Spinal cord (tissue), 10 donors: ENCODE measurements around the gene CHSY1. TPM values are rescaled to one million over a fixed set of nuclear protein-coding genes. Genes with fewer than 3 reads are reported as not detected.

Experiments used
- DNase-seq, 6 donors: peaks; one replicate each; pipeline versions ENCODE4 v3.0.0 to v3.0.0-alpha.2; 2013 to 2015; ENCODE audit warnings: low spot score in 6 of 6, low read depth in 4 of 6
- H3K27ac ChIP-seq: one replicate; pipeline ENCODE4 v1.5.1; 2013; ENCODE audit warnings: low read depth, low read length, control low read depth
- H3K27me3 ChIP-seq: one replicate; pipeline ENCODE4 v1.6.1; 2013; ENCODE audit warnings: low read length; ENCODE audit not compliant: control insufficient read depth, insufficient read depth
- H3K36me3 ChIP-seq: one replicate; pipeline ENCODE4 v1.6.1; 2013; ENCODE audit warnings: low read length; ENCODE audit not compliant: control insufficient read depth, insufficient read depth
- H3K4me1 ChIP-seq: one replicate; pipeline ENCODE4 v1.6.1; 2013; ENCODE audit warnings: low read length; ENCODE audit not compliant: control insufficient read depth, insufficient read depth
- H3K4me3 ChIP-seq: one replicate; pipeline ENCODE4 v1.5.1; 2013; ENCODE audit warnings: low read depth, low read length, control low read depth
- H3K9me3 ChIP-seq: one replicate; pipeline ENCODE4 v1.6.1; 2013; ENCODE audit warnings: low read length; ENCODE audit not compliant: control insufficient read depth, insufficient read depth
- WGBS: methylation state at CpG from one replicate; pipeline ENCODE4 v1.1.5; 2013; ENCODE audit warnings: missing lambda C conversion rate; ENCODE audit not compliant: insufficient coverage; 5-methylcytosine and 5-hydroxymethylcytosine counted together
- polyA plus RNA-seq, 2 donors: library from polyadenylated mRNA; unstranded; fragments of 120-200 nt; gene quantifications; one replicate each; pipeline ENCODE4 v1.2.1, GENCODE V29; 2013; ENCODE audit not compliant: insufficient read length in 2 of 2
- total RNA-seq, 2 donors: library from RNA; depleted of rRNA in 1 of 2; stranded (reverse); fragments of 120-200 nt in 1 of 2; fragments of >200 nt in 1 of 2; gene quantifications; one replicate each; pipeline versions ENCODE4 v1.2.3 to v1.2.4, GENCODE V29; 2013 to 2014
- donor health status: healthy.

CHSY1 gene
- total and polyA plus RNA-seq, 4 donors = 28.2 to 67.3 (median 32.6) TPM

DNA sequence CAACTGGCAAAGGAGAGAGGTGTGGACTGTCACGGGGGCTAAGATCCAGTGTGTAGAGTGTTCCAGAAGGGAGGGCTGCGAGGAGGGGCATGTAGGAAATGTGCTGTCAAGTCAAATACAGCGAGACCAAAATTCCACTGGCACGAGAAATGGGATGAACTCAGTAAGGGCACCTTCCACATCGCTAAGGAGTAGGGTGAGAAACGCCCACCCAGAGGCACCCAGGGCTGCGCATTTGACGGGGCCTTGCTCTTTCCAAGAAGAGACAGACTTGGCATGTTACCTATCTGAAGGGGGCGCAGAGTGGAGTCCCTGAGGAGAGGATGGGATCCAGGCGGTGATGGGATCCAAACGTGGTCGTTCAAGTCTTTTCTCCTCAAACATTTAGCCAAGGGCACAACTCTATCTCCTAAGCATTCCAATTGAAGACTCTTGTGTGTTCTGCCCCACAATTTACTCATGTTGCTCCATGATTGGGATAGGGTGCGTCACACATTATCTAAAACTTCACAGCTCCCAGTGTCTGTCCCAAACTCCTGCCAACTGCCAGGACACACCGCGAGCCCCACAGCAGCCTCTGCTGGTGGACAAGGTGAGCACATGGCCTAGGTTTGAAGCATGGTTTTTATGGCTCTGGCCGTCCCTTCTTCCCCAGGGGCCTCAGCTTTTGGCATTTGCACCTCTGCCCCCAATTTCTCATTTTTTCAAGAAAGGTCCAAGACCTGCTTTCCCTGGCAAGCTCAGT, 17.8 kb upstream of the CHSY1 start:
- H3K27me3 ChIP-seq = no peaks in the 10 kb centered on the region
- no peak overlapping the region for H3K27ac ChIP-seq
- no peaks in the 10 kb centered on the region for H3K9me3 ChIP-seq
- no peak for DNase-seq
- H3K4me1 ChIP-seq = no peaks in the 10 kb centered on the region
- H3K36me3 ChIP-seq = peaks cover 51% of the 10 kb centered on the region
- no peak overlapping the region for H3K4me3 ChIP-seq
- 86% methylated on average over 14 of the region's 16 CpGs for WGBS

DNA sequence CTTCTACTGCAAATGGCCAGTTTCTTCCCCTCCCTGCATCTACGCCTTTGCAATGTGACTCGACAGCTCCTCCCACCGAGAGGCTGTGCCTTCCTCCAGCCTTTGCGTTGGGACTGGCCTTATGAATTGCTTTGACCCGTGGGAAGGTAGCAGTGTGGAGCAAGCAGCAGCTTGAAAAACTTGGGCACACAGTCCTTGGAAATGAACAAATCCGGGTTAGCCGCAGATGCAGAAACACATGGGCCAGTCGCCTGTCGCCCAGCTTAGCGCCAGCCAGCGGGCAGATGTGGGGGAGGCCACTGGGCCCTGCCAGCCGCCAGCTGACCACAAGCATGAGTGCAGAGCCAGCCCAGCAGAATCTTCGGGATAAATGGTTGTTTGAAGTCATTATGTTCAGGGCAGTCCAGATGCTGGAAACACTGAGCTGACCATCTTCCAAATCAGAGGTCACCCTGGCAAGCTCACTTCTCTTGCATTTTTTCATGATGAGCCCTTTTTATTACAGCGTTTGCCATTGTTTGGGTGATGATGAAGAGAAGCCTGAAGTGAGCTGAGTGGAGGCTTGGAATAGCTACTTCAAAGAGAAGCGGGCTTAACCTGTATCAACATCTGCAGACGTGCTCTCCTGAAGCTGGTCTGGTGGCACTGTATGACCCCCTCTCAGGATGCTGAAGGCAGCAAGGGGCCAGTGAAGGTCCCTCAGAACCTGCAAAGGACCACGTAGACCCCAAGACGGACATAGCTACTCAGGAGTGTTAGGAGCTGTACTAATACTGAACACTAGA, 15.7 kb upstream of the CHSY1 start:
- peaks cover 31% of the 10 kb centered on the region for H3K36me3 ChIP-seq
- H3K4me1 ChIP-seq = no peaks in the 10 kb centered on the region
- no peak overlapping the region for H3K27ac ChIP-seq
- no peak for DNase-seq
- H3K9me3 ChIP-seq = no peaks in the 10 kb centered on the region
- WGBS = 71% methylated on average over 18 of the region's 18 CpGs
- no peaks in the 10 kb centered on the region for H3K27me3 ChIP-seq
- H3K4me3 ChIP-seq = no peak overlapping the region

DNA sequence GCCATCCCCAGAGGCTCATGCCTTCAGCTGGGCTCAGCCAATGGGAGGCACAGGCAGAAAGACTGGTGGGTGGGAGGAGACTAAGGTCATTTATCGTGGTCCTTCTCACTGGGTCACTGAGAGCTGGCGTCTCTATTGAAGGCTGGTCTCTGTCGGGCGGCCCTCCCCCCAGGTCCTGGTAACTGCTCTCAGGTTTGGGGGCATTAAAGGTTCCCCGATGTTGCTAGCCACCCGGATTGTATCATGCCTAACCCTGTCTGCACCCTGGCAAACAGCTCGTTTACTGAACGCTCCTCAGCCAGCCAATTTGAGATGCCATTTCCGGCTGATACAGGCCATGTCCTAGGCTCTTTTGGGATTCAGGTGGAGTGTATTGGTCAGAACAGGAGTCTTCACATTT, 14.9 kb upstream of the CHSY1 start:
- no peak for DNase-seq
- Histone ChIP-seq H3K4me3 (no peak overlapping the region), H3K27me3 (no peaks in the 10 kb centered on the region), H3K27ac (no peak overlapping the region), H3K4me1 (no peaks in the 10 kb centered on the region), H3K9me3 (no peaks in the 10 kb centered on the region), H3K36me3 (peaks cover 28% of the 10 kb centered on the region)
- 62% methylated on average over 9 of the region's 9 CpGs for WGBS

DNA sequence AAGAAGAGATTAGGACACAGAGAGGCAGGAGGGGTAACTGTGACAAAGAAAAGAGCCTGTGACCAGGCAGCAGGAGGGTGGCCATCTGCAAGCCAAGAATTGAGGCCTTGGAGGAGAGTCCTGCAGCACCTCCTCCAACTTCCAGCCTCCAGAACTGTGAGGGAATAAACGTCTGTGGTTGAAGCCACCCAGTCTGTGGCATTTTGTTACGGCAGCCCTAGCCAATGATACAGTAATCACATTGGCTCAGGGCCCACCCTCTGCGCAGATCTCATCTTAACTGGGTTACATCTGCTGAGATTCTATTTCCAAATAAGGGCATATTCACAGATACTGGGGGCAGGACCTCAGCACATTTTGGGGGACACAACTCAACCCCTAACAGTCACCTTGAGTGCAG, 14.2 kb upstream of the CHSY1 start:
- no peaks in the 10 kb centered on the region for H3K9me3 ChIP-seq
- no peaks in the 10 kb centered on the region for H3K4me1 ChIP-seq
- H3K36me3 ChIP-seq = peaks cover 22% of the 10 kb centered on the region
- WGBS = 53% methylated on average over 3 of the region's 3 CpGs
- no peak overlapping the region for H3K27ac ChIP-seq
- H3K4me3 ChIP-seq = no peak overlapping the region
- DNase-seq = no peak
- no peaks in the 10 kb centered on the region for H3K27me3 ChIP-seq

DNA sequence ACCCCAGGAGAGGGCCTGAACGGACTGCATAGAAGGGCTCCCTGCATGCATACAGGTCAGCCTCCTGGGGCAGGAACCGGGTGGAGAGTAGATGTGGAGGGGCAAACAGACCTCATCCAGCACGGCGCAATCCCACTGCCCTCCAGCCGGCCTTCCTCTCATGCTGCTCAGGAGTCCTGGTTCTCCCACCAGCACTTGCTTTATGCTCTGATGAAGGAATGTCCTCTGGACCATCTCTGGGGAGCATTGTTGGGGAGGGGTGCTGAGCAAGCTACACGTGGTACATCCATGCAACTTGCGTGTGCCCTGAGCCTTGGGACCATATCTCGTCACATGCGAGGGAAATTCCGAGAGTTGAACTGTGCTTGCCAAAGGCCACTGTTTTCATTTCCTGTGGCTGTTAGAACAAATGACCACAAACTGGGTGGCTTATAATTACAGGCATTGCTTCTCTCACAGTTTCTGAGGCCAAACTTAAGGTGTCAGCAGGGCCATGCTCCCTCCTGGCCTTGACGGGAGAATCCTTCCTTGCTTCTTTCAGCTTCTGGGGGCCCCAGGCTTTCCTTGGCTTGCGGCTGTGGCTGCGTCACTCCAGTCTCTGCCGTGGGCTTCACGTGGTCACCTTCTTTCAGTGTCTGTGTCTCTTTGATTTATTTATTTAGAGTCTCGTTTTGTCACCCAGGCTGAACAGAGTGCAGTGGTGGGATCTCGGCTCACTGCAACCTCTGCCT, 13.2 kb upstream of the CHSY1 start:
- WGBS = 89% methylated on average over 15 of the region's 17 CpGs
- Histone ChIP-seq H3K4me1 (no peaks in the 10 kb centered on the region), H3K27me3 (no peaks in the 10 kb centered on the region), H3K9me3 (no peaks in the 10 kb centered on the region), H3K4me3 (no peak overlapping the region), H3K36me3 (peaks cover 12% of the 10 kb centered on the region), H3K27ac (no peak overlapping the region)
- no peak for DNase-seq

DNA sequence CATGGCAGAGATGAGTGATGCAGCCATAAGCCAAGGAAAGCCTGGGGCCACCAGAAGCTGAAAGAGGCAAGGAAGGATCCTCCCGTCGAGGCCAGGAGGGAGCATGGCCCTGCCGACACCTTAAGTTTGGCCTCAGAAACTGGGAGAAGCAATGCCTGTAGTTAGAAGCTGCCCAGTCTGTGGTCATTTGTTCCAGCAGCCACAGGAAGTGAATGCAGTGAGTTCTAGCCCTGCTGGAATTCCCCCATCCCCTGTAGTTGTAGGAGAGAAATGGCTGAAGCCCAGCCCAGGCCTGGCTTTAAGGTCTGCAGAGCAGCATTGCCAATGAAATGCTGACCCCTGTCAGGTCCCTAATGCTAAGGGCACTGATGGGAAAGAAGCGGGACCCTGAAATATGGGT, 12.2 kb upstream of the CHSY1 start:
- Histone ChIP-seq H3K9me3 (no peaks in the 10 kb centered on the region), H3K27me3 (no peaks in the 10 kb centered on the region), H3K27ac (no peak overlapping the region), H3K36me3 (peaks cover 3% of the 10 kb centered on the region), H3K4me1 (no peaks in the 10 kb centered on the region), H3K4me3 (no peak overlapping the region)
- DNase-seq = no peak
- WGBS = 100% methylated on average over 4 of the region's 4 CpGs

DNA sequence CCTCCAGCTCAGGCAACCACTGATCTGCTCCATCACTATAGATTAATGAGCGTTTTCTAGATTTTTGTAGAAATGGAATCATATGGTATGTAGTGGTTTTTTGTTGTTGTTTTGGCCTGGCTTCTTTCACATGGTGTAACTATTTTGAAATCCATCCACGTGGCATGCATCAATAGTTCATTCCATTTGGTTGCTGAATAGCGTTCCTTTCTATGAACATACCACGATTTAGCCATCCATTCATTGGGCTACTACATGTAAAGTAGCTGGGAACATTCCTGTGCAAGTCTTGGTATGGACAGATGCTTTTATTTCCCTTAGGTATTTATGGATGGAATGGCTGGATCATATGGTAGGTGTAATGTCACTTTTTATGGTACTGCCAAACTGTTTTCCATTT, 10.7 kb upstream of the CHSY1 start:
- no CpG with 5 or more reads among the region's 4 CpGs for WGBS
- no peak overlapping the region for H3K27ac ChIP-seq
- peaks cover 3% of the 10 kb centered on the region for H3K36me3 ChIP-seq
- no peak overlapping the region for H3K4me3 ChIP-seq
- H3K4me1 ChIP-seq = no peaks in the 10 kb centered on the region
- H3K27me3 ChIP-seq = no peaks in the 10 kb centered on the region
- DNase-seq = no peak
- H3K9me3 ChIP-seq = no peaks in the 10 kb centered on the region

DNA sequence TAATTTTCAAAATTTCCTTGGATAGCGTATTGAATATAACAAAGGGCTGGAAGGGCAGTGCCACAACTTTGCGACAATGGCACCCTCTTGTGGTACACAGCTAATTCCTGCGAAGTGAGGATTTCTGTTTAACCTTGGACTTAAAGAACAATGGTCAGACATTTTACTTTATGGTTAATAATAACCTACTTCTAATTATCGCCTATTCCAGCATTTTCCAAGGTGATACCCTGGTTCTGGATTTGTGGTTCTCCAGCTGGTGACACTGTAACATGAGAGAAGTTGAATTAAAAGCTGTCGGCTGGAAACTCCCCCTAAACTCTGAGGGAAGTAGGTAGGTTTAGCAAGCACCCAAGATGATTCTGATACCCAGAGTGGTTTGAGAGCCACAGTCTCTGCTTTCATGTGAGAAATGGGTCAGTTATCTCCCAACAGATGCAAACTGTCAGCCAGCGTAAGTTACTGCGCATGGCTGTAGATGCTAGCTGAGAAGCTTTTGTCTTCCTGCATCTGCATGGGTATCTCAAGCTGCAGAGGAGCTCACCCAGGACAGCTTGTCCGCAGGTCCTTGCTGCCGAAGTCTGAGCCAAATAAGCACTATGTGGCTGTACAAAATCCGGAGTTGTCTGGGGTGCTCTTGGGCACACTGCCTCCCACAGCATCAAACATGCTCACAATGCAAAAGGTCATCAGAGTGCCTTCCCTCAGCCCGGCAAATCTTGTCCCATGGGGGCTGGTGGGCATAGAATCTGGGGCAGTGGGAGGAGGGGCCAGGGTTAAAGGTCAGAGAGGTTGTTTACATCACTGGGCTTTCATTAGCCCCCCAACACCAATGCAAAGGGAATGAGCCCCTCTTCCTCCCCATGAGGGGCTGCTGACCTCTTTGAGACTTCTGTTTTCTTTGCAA, 6.6 kb upstream of the CHSY1 start:
- WGBS = 32% methylated on average over 4 of the region's 11 CpGs
- peak in 4 of 6 donors; percentile 57 to 94 (median 78) for DNase-seq
- H3K4me1 ChIP-seq = no peaks in the 10 kb centered on the region
- H3K36me3 ChIP-seq = no peaks in the 10 kb centered on the region
- H3K27ac ChIP-seq = no peak overlapping the region
- H3K27me3 ChIP-seq = no peaks in the 10 kb centered on the region
- H3K9me3 ChIP-seq = no peaks in the 10 kb centered on the region
- H3K4me3 ChIP-seq = no peak overlapping the region

DNA sequence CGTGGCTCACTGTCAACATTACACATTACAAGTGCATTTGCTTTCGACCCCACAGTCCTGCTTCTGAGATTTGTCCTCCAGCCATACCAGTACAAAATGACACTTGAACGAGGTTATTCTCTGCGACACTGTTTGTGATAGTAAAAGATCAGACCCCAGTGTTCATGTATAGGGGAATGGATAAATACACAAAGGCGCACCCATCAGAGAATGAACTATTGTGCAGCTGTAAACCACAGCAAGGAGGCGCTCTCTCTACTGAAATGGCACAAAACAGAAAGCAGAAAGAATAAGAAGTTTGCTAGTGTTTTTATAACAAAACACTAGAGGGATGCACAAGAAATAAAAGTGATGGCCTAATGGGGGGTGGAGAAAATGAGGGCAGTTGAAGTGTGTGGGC, 4.9 kb upstream of the CHSY1 start:
- no peak overlapping the region for H3K4me3 ChIP-seq
- no peaks in the 10 kb centered on the region for H3K27me3 ChIP-seq
- WGBS = 83% methylated on average over 3 of the region's 6 CpGs
- no peak overlapping the region for H3K27ac ChIP-seq
- no peaks in the 10 kb centered on the region for H3K9me3 ChIP-seq
- no peaks in the 10 kb centered on the region for H3K36me3 ChIP-seq
- no peaks in the 10 kb centered on the region for H3K4me1 ChIP-seq
- DNase-seq = no peak
